GM15510 (cell line): Measurements from ENCODE around the gene ACER3.

Experiments
- POLR2A ChIP-seq: IDR thresholded peaks from 3 replicates; pipeline ENCODE4 v1.6.1; 2011; ENCODE audit warnings: borderline replicate concordance; ENCODE audit not compliant: insufficient read length; ENCODE audit errors: extremely low read depth

ACER3 gene

GRCh38 chr11:77047007-77047927 is 186.5 kb downstream of the ACER3 start:
- TF ChIP-seq POLR2A, result no peak

GRCh38 chr11:77049026-77049425 is 188.3 kb downstream of the ACER3 start:
- TF ChIP-seq POLR2A, result no peak

GRCh38 chr11:77051511-77051910 is 190.8 kb downstream of the ACER3 start:
- TF ChIP-seq POLR2A, result no peak

GRCh38 chr11:77052518-77052917 is 191.8 kb downstream of the ACER3 start:
- TF ChIP-seq POLR2A, result no peak

GRCh38 chr11:77053217-77054015 is 192.7 kb downstream of the ACER3 start:
- TF ChIP-seq POLR2A, result no peak

GRCh38 chr11:77054084-77054483 is 193.4 kb downstream of the ACER3 start:
- no peak for TF ChIP-seq POLR2A

DNA sequence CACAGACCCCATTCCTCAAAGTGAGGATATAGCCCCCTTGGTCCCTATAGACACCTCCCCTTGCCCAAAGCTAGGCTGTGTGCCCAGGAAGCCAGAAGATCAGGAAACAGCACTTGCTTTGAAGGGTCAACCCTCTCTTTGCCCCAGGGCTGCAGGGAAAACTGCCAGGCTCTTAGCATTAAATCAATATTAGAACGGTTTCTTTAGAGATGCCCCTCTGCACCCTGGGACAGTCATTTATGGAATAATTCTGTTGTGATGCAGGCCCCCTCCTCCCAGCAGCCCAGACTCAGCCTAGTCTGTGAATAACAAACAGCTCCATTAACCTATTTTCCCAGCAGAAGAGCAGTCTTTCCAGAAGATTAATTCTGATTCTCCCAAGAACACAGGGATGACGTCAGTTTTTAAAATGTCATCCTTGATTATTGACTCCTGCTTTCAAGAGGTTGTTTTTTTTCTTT is 194.4 kb downstream of the ACER3 start:
- no peak for TF ChIP-seq POLR2A

DNA sequence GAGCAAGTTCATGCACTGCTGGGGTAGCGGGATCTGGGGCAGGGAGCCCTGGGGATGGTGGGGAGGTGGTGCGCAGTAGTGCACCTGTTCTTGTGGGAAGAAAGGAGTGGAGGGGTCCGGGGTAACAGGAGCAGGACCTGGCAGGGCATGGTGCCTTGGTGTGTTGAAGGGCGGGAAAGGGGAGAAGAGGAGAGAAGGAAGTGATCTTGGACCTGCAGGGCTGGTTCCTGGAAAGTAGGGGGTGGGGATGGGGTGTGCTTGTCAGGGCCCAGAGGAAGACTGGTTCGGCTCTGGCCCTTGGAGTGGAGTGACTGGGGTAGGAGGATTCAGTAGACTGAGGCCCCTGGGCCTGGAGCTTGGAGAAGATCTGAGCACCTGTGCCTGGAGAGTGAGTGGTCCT is 195.2 kb downstream of the ACER3 start:
- TF ChIP-seq POLR2A, result no peak

GRCh38 chr11:77056814-77057402 is 196.2 kb downstream of the ACER3 start:
- no peak for TF ChIP-seq POLR2A

GRCh38 chr11:77057938-77058474 is 197.3 kb downstream of the ACER3 start:
- TF ChIP-seq POLR2A, result no peak

GRCh38 chr11:77058900-77059299 is 198.2 kb downstream of the ACER3 start:
- no peak for TF ChIP-seq POLR2A

- TF ChIP-seq POLR2A, result no peak
Observed at GRCh38 chr11:77059806-77060205, 199.1 kb downstream of the ACER3 start.

DNA sequence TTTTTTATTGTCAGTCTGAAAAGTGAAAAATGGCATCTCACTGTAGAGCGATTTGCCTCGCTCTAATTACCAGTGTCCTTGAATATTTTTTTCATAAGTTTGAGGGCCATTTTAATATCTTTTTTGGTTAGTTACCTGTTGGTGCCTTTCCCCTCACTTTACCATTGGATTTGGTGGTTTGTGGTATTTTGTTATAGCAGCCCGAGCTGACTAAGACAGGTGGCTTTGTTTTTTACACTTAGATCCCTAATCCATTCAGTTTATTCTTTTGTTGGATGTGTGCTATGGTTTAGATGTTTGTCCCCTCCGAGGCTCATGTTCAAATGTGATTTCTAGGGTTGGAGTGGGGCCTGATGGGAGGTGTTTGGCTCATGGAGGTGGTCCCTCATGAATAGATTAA is 199.5 kb downstream of the ACER3 start:
- no peak for TF ChIP-seq POLR2A

- TF ChIP-seq POLR2A, result no peak
Observed at GRCh38 chr11:77062924-77063323, 202.2 kb downstream of the ACER3 start.

DNA sequence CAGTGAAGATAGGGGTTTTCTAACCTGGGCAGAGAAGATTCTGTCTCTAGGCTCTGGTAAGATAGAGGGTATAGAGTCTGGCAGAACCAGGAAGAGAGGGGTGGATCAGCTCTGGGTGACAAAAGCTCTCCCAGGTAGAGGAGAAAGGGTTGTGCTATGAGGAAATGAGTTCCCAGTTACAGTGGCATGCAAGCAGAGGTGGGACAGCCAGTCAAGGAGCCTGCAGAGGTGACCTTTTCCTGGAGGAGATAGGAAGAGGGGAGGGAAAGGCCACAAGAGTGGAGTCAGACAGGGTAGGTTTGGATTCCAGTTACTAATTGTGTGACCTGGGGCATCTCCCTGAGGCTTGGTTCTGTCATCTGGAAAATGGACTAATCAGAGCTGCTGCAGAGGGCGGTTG is 202.7 kb downstream of the ACER3 start:
- no peak for TF ChIP-seq POLR2A
